Transverse colon (tissue), 4 donors: ENCODE data around the gene VWA8.

ENCODE experiments used
- CTCF ChIP-seq, 5 experiments: fragments of 200-600 bp in 3 of 5; fragments of 450-650 bp in 2 of 5; sonication (generic) in 3 of 5; IDR thresholded peaks; 1 replicate in 2 of 5; 2 replicates in 3 of 5; pipeline ENCODE4 v1.5.1; 2016 to 2017; ENCODE audit warnings: antibody characterized with exemption in 5 of 5, inconsistent platforms in 3 of 5, mild to moderate bottlenecking in 2 of 5, moderate library complexity in 1 of 5
- POLR2A ChIP-seq: fragments of 450-650 bp; IDR thresholded peaks from one replicate; pipeline ENCODE4 v1.6.1; 2016; ENCODE audit warnings: antibody characterized with exemption, mild to moderate bottlenecking, moderate library complexity
- POLR2AphosphoS5 ChIP-seq, 3 donors: sonication (generic); formaldehyde crosslinking; IDR thresholded peaks; one replicate each; pipeline ENCODE4 v1.6.1; 2016; ENCODE audit warnings: antibody characterized with exemption in 3 of 3

- TF ChIP-seq POLR2A, result no peak
- no peak for TF ChIP-seq CTCF (IDR thresholded peaks at IDR 0.05)
- TF ChIP-seq POLR2AphosphoS5 (IDR thresholded peaks at IDR 0.05), result no peak
Observed at GRCh38 chr13:41634407-41634806, 326.5 kb downstream of the VWA8 start.
